Measurements from ENCODE around the gene YIPF4.

The YIPF4 gene

GRCh38 chr2:32264422-32265105 lies 13.1 kb upstream of the YIPF4 start, which contains the start of gene NLRC4:
TSS of gene NLRC4 (minus strand) at chr2:32264886. CDS start at chr2:32256775, 8,111 bp downstream.
- Histone ChIP-seq H3K9ac (ENCODE audit: low read length) (peak within 1 kb of the TSS; percentile 49), H3K79me2 (ENCODE audit: insufficient read depth, low read length) (no peaks in the 10 kb centered on the region), H3K36me3 (ENCODE audit: low read length) (no peaks in the 10 kb centered on the region), H3K27ac (ENCODE audit: low read depth, low read length) (peak within 1 kb of the TSS; percentile 72), H3K27me3 (ENCODE audit: low read length) (no peaks in the 10 kb centered on the region), H3K4me2 (ENCODE audit: low read depth, low read length, poor library complexity, severe bottlenecking) (peak within 1 kb of the TSS; percentile 76), H3K4me3 (ENCODE audit: insufficient read depth, low read length, poor library complexity, severe bottlenecking) (peak within 1 kb of the TSS; percentile 45), H3K9me2 (replicated peaks; ENCODE audit: insufficient read depth, low read length) (no peaks in the 10 kb centered on the region), H3F3A (ENCODE audit: insufficient read depth) (peaks cover 4% of the 10 kb centered on the region; the same call in 1 of the 2 replicates), H2AFZ (ENCODE audit: low read depth, low read length, severe bottlenecking) (peak within 1 kb of the TSS; percentile 94), H3K9me3 (ENCODE audit: insufficient read depth, low read length) (no peaks in the 10 kb centered on the region), H4K20me1 (ENCODE audit: low read depth, low read length) (no peaks in the 10 kb centered on the region)
- TF ChIP-seq EZH2phosphoT487 (conservative IDR thresholded peaks at IDR 0.05; ENCODE audit: low read length), result no peak
- TF ChIP-seq, protein P1, sequence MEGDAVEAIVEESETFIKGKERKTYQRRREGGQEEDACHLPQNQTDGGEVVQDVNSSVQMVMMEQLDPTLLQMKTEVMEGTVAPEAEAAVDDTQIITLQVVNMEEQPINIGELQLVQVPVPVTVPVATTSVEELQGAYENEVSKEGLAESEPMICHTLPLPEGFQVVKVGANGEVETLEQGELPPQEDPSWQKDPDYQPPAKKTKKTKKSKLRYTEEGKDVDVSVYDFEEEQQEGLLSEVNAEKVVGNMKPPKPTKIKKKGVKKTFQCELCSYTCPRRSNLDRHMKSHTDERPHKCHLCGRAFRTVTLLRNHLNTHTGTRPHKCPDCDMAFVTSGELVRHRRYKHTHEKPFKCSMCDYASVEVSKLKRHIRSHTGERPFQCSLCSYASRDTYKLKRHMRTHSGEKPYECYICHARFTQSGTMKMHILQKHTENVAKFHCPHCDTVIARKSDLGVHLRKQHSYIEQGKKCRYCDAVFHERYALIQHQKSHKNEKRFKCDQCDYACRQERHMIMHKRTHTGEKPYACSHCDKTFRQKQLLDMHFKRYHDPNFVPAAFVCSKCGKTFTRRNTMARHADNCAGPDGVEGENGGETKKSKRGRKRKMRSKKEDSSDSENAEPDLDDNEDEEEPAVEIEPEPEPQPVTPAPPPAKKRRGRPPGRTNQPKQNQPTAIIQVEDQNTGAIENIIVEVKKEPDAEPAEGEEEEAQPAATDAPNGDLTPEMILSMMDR (IDR thresholded peaks at IDR 0.05; ENCODE audit: insufficient read depth, low read length, poor library complexity, severe bottlenecking), result no peak

DNA sequence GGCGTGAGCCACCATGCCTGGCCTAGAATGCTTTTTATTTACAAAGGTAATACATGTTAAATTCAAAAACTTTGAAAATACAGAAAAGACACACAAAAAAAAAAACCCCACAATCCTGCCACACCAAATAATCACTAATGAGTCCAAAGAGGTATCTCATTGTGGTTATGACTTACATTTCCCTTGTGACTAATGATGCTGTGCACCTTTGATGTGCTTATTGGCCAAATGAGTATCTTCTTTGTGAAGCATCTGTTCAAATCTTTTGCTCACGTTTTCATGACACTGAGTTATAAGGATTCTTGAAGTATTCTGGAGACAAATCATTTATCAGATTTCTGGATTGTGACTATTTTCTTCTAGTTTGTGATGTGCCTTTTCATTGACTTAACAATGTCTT lies 6.6 kb upstream of the YIPF4 start:
- no peak overlapping the region for H3K4me3 ChIP-seq (ENCODE audit: insufficient read depth, low read length, poor library complexity, severe bottlenecking)
- H3K27ac ChIP-seq (ENCODE audit: low read depth, low read length), result no peak overlapping the region
- no peak overlapping the region for H3K9ac ChIP-seq (ENCODE audit: low read length)
- no peaks in the 10 kb centered on the region for H3F3A ChIP-seq (ENCODE audit: insufficient read depth)
- H3K9me3 ChIP-seq (ENCODE audit: insufficient read depth, low read length), result no peaks in the 10 kb centered on the region
- no peaks in the 10 kb centered on the region for H3K27me3 ChIP-seq (ENCODE audit: low read length)
- H3K79me2 ChIP-seq (ENCODE audit: insufficient read depth, low read length), result no peaks in the 10 kb centered on the region
- H4K20me1 ChIP-seq (ENCODE audit: low read depth, low read length), result no peaks in the 10 kb centered on the region
- no peak overlapping the region for H3K4me2 ChIP-seq (ENCODE audit: low read depth, low read length, poor library complexity, severe bottlenecking)
- no peaks in the 10 kb centered on the region for H3K36me3 ChIP-seq (ENCODE audit: low read length)
- TF ChIP-seq, protein P1 (IDR thresholded peaks at IDR 0.05; ENCODE audit: insufficient read depth, low read length, poor library complexity, severe bottlenecking), result no peak
- no peak for TF ChIP-seq EZH2phosphoT487 (conservative IDR thresholded peaks at IDR 0.05; ENCODE audit: low read length)
- H3K9me2 ChIP-seq (replicated peaks; ENCODE audit: insufficient read depth, low read length), result no peaks in the 10 kb centered on the region
- H2AFZ ChIP-seq (ENCODE audit: low read depth, low read length, severe bottlenecking), result no peak overlapping the region

DNA sequence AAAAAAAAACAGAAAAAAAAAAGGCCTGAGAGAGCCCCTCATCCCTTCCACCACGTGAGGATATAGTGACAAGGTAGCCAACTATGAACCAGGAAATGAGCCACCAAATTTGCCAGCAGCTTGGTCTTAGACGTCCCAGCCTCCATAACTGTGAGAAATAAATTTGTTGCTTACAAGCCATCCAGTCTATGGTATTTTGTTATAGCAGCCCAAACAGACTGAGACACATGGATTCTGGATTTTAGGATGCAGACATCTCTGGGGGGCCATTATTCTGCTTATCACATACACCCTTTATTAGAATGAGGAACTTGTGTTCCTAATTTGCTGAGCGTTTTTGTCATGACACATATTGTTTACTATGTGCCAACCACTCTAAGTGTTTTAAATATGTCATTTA lies 5.4 kb upstream of the YIPF4 start:
- H3K4me2 ChIP-seq (ENCODE audit: low read depth, low read length, poor library complexity, severe bottlenecking), result no peak overlapping the region

More for the DNA sequence above, 5.4 kb upstream of the YIPF4 start:
- Histone ChIP-seq H3K9ac (ENCODE audit: low read length) (no peak overlapping the region), H3K27ac (ENCODE audit: low read depth, low read length) (no peak overlapping the region), H3K27me3 (ENCODE audit: low read length) (no peaks in the 10 kb centered on the region), H3K4me3 (ENCODE audit: insufficient read depth, low read length, poor library complexity, severe bottlenecking) (no peak overlapping the region), H3K9me2 (replicated peaks; ENCODE audit: insufficient read depth, low read length) (no peaks in the 10 kb centered on the region), H4K20me1 (ENCODE audit: low read depth, low read length) (no peaks in the 10 kb centered on the region), H2AFZ (ENCODE audit: low read depth, low read length, severe bottlenecking) (peak overlapping the region; percentile 12), H3K79me2 (ENCODE audit: insufficient read depth, low read length) (no peaks in the 10 kb centered on the region), H3K36me3 (ENCODE audit: low read length) (no peaks in the 10 kb centered on the region), H3F3A (ENCODE audit: insufficient read depth) (no peaks in the 10 kb centered on the region), H3K9me3 (ENCODE audit: insufficient read depth, low read length) (no peaks in the 10 kb centered on the region)
- TF ChIP-seq, protein P1 (IDR thresholded peaks at IDR 0.05; ENCODE audit: insufficient read depth, low read length, poor library complexity, severe bottlenecking), result no peak
- no peak for TF ChIP-seq EZH2phosphoT487 (conservative IDR thresholded peaks at IDR 0.05; ENCODE audit: low read length)

Data from SU-DHL-6 (cell line).